ENCODE measurements around the gene FBXW4.

Gene FBXW4

DNA sequence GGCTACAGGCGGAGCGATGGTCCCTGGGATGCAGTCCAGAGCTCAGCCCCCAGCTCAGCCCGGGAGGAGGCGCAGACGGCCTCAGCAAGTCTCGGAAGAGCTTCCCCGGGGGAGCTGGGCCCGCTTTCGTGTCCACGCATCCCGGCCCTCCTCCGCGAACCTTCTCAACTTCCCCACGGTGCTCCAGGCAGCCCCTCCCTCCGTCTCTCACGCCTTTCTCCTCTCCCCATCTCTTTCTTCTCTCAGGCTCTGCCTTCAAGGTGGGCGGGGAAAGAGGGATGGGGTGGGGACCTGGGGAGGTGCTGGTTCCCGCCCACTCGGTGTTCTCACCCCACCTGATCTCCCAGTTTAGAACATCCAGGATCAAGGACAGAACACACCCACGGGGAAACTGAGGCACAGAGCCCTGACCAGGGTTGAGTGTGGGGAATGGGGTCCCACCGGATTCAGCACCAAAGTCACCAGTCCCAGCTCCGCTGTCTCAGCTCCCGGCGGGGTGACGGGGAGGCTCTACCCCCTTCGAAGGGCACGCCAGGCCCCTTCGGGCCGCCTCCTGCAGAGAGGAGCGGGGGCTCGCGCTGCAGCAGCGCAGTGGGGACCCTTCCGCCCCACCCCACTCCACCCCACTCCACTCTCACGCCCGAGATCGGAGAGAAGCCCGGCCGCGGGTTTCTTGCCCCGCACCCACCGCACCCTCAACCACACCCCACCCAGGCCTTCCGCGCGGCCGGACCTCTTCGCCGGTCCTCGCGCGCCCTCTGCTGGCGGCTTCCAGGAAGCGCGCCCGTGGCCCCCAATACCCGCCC is 125.1 kb downstream of the FBXW4 start:
- DNase-seq (ENCODE audit: insufficient read length, low spot score) = peak; percentile 96
- peak; percentile 82 for FAIRE-seq
- TF ChIP-seq PAX5 (IDR thresholded peaks at IDR 0.05; ENCODE audit: insufficient read depth, low read length, severe bottlenecking) = no peak
- no peak for TF ChIP-seq POU2F2 (IDR thresholded peaks at IDR 0.05; ENCODE audit: low read depth, low read length)
- TF ChIP-seq SPI1 (IDR thresholded peaks at IDR 0.05; ENCODE audit: low read depth, low read length) = no peak
- TF ChIP-seq TAF1 (IDR thresholded peaks at IDR 0.05; ENCODE audit: low read depth, low read length) = no peak
- no peak for TF ChIP-seq POLR2A (IDR thresholded peaks at IDR 0.05; ENCODE audit: low read depth, low read length)
- TF ChIP-seq POLR2AphosphoS5 (IDR thresholded peaks at IDR 0.05; ENCODE audit: low read depth, low read length) = no peak

DNA sequence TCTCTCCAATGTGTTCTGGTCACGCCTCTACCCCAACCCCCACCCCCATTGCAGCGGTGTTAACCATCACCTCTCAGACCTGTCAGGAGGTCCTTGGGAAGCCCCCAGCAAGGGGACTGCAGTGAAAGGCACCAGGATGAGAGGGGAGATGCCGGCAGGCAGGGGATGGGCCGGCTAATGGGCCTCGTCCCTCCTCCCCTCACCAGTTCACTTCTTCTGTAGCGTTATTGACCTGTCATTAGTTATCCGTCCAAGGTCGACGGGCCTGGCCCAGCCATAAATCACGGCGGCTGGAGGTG is 125.7 kb downstream of the FBXW4 start:
- no peak for TF ChIP-seq POLR2A (IDR thresholded peaks at IDR 0.05; ENCODE audit: low read depth, low read length)

DNA sequence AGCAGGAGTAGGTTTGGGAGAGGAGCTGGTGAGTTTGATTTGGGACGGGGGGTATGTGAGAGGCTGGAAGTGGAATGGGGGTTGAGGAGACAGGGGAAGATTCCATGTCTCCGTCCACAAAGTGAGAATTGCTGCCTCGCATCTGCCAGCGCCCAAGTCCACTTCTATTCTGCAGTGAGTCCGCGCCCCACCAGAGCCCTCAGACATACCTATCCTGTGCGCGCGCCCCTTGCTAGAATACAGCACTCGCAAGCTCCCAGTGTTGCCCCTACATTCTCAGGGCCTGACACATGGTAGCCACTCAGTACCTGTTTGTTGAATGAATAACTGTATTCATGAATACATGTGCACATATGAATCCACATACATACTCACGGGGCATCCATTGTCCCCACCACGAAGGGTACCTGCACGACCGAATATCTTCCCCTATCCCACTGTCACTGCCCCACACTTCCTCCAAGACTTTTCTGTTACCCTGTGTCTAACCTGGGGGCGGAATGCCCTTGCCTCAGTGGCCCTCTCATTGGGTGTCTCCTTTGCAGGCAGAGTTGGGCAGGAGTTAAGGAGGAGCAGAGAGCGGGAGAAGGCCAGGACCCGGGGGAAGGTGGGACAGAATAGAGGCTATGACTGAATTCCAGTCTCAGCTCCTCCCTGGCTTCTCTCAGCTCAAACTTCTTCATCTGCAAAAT is 126.8 kb downstream of the FBXW4 start:
- no peak for DNase-seq (ENCODE audit: insufficient read length, low spot score)
- no peak for FAIRE-seq
- no peak for TF ChIP-seq PAX5 (IDR thresholded peaks at IDR 0.05; ENCODE audit: insufficient read depth, low read length, severe bottlenecking)
- TF ChIP-seq POLR2A (IDR thresholded peaks at IDR 0.05; ENCODE audit: low read depth, low read length) = no peak
- no peak for TF ChIP-seq POU2F2 (IDR thresholded peaks at IDR 0.05; ENCODE audit: low read depth, low read length)
- TF ChIP-seq POLR2AphosphoS5 (IDR thresholded peaks at IDR 0.05; ENCODE audit: low read depth, low read length) = no peak
- TF ChIP-seq SPI1 (IDR thresholded peaks at IDR 0.05; ENCODE audit: low read depth, low read length) = no peak
- no peak for TF ChIP-seq TAF1 (IDR thresholded peaks at IDR 0.05; ENCODE audit: low read depth, low read length)

More for the DNA sequence above, 125.7 kb downstream of the FBXW4 start:
- FAIRE-seq (no peak), DNase-seq (ENCODE audit: insufficient read length, low spot score) (no peak)

DNA sequence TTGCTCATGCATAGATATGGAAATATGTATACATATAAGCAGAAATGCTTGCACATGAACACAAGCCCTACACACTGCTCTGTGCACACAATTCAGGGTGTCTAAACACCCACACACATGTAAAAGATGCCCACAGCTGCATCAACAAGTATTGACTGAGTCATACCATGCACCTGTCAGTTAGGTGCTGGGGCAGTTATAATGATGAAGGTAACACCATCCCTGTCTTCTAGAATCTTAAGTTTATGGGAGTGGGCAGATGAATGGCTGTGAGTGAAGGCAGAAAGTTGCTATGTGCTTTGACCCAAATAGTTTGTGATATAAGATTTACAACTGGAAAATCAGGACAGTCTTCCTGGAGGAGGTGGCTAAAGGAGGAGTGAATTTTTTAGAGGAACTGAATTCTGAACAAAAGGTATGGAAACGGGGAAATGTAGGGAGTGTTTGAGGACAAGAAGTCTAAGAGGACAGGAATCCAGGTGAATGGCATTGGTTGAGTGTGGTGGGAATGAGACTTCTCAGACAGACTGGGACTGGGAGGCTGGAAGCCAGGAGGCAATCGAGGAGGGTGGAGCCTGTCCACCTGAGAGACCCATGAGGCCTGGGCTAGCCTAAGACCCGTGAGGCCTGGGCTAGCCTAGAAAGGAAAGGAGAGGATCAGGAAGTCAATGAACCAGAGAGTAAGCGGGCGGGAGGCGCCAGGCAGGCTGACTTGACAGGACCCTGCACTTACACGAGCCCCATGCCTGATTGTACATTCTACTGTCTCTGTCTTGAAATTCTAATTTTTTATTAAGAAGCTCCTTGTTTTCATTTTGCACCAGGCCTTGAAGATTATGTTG is 127.6 kb downstream of the FBXW4 start:
- peak; percentile 13 for FAIRE-seq
- TF ChIP-seq POU2F2 (IDR thresholded peaks at IDR 0.05; ENCODE audit: low read depth, low read length) (no peak), POLR2AphosphoS5 (IDR thresholded peaks at IDR 0.05; ENCODE audit: low read depth, low read length) (no peak), POLR2A (IDR thresholded peaks at IDR 0.05; ENCODE audit: low read depth, low read length) (no peak), TAF1 (IDR thresholded peaks at IDR 0.05; ENCODE audit: low read depth, low read length) (no peak), PAX5 (IDR thresholded peaks at IDR 0.05; ENCODE audit: insufficient read depth, low read length, severe bottlenecking) (no peak), SPI1 (IDR thresholded peaks at IDR 0.05; ENCODE audit: low read depth, low read length) (no peak)

GRCh38 chr10:101566333-101567164 is 128.4 kb downstream of the FBXW4 start:
- DNase-seq (ENCODE audit: insufficient read length, low spot score) = peak; percentile 63

More for the DNA sequence above, 127.6 kb downstream of the FBXW4 start:
- no peak for DNase-seq (ENCODE audit: insufficient read length, low spot score)

GRCh38 chr10:101565936-101566332 is 129.0 kb downstream of the FBXW4 start:
- FAIRE-seq (peak; percentile 57), DNase-seq (ENCODE audit: insufficient read length, low spot score) (no peak)
- TF ChIP-seq PAX5 (IDR thresholded peaks at IDR 0.05; ENCODE audit: insufficient read depth, low read length, severe bottlenecking) = no peak

More at GRCh38 chr10:101566333-101567164, 128.4 kb downstream of the FBXW4 start:
- no peak for TF ChIP-seq PAX5 (IDR thresholded peaks at IDR 0.05; ENCODE audit: insufficient read depth, low read length, severe bottlenecking)
- TF ChIP-seq TAF1 (IDR thresholded peaks at IDR 0.05; ENCODE audit: low read depth, low read length) = no peak
- TF ChIP-seq POLR2AphosphoS5 (IDR thresholded peaks at IDR 0.05; ENCODE audit: low read depth, low read length) = no peak
- TF ChIP-seq SPI1 (IDR thresholded peaks at IDR 0.05; ENCODE audit: low read depth, low read length) = no peak
- no peak for TF ChIP-seq POU2F2 (IDR thresholded peaks at IDR 0.05; ENCODE audit: low read depth, low read length)
- no peak for TF ChIP-seq POLR2A (IDR thresholded peaks at IDR 0.05; ENCODE audit: low read depth, low read length)
- peak; percentile 93 for FAIRE-seq

GRCh38 chr10:101565370-101565900 is 129.5 kb downstream of the FBXW4 start:
- TF ChIP-seq PAX5 (IDR thresholded peaks at IDR 0.05; ENCODE audit: insufficient read depth, low read length, severe bottlenecking) (no peak), POLR2AphosphoS5 (IDR thresholded peaks at IDR 0.05; ENCODE audit: low read depth, low read length) (no peak), POLR2A (IDR thresholded peaks at IDR 0.05; ENCODE audit: low read depth, low read length) (no peak), TAF1 (IDR thresholded peaks at IDR 0.05; ENCODE audit: low read depth, low read length) (no peak), SPI1 (IDR thresholded peaks at IDR 0.05; ENCODE audit: low read depth, low read length) (no peak)
- DNase-seq (ENCODE audit: insufficient read length, low spot score) = no peak
- no peak for FAIRE-seq

DNA sequence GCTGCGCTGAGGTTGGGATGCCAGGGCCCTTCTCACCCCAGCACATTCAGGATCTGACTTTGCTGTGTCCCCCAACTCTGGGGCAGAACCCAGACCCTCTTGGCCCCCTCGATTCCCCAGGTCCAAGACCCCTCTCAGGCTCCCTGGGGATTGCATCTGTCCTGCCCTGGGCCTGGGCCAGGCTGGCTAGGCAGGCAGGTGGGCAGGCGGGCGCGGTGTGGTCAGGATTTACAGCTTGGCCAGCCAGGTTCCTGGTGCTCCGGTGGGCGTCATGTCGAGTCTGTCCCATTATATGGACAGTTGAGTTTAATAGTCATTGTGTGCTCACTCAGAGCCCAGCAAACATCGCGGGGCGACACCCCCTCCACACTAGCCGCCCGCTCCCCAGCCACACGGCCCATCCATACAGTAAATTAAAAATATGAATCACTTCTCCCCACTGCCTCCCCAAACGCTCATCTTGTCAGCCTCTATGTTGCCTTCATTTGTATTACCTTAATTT is 130.4 kb downstream of the FBXW4 start:
- TF ChIP-seq POU2F2 (IDR thresholded peaks at IDR 0.05; ENCODE audit: low read depth, low read length) (no peak), TAF1 (IDR thresholded peaks at IDR 0.05; ENCODE audit: low read depth, low read length) (no peak), POLR2A (IDR thresholded peaks at IDR 0.05; ENCODE audit: low read depth, low read length) (no peak), PAX5 (IDR thresholded peaks at IDR 0.05; ENCODE audit: insufficient read depth, low read length, severe bottlenecking) (no peak), SPI1 (IDR thresholded peaks at IDR 0.05; ENCODE audit: low read depth, low read length) (no peak), POLR2AphosphoS5 (IDR thresholded peaks at IDR 0.05; ENCODE audit: low read depth, low read length) (no peak)
- FAIRE-seq (no peak), DNase-seq (ENCODE audit: insufficient read length, low spot score) (no peak)

Measured in GM12891 (cell line).